NCI-H82 treated with DMSO at 0.1 percent for 48 hours (cell line): Measurements from ENCODE around the gene ZFYVE9.

ENCODE experiments used
- DNase-seq: peaks from one replicate; lab custom pipeline; 2025; ENCODE audit not compliant: unreplicated experiment; lab: John Stamatoyannopoulos, UW

The ZFYVE9 gene

GRCh38 chr1:52321061-52321460 is 179.2 kb downstream of the ZFYVE9 start:
- DNase-seq = no peak

GRCh38 chr1:52323731-52324130 is 181.8 kb downstream of the ZFYVE9 start:
- no peak for DNase-seq

- DNase-seq = no peak
Observed at GRCh38 chr1:52325786-52326185, 183.9 kb downstream of the ZFYVE9 start.

- no peak for DNase-seq
Observed at GRCh38 chr1:52328615-52329014, 186.7 kb downstream of the ZFYVE9 start.

GRCh38 chr1:52332411-52332810 is 190.5 kb downstream of the ZFYVE9 start:
- no peak for DNase-seq

GRCh38 chr1:52334906-52335528 is 193.1 kb downstream of the ZFYVE9 start:
- DNase-seq = no peak

- no peak for DNase-seq
Observed at GRCh38 chr1:52337439-52337838, 195.6 kb downstream of the ZFYVE9 start.

- DNase-seq = no peak
Observed at GRCh38 chr1:52341655-52342260, 199.9 kb downstream of the ZFYVE9 start.

- no peak for DNase-seq
Observed at GRCh38 chr1:52343979-52344378, 202.1 kb downstream of the ZFYVE9 start.

- DNase-seq = no peak
Observed at GRCh38 chr1:52345252-52345651, 203.4 kb downstream of the ZFYVE9 start.

GRCh38 chr1:52346653-52347052 is 204.8 kb downstream of the ZFYVE9 start:
- DNase-seq = peak; percentile 65

GRCh38 chr1:52348704-52349300 is 206.9 kb downstream of the ZFYVE9 start:
- DNase-seq = peak; percentile 65

- no peak for DNase-seq
Observed at GRCh38 chr1:52352690-52353089, 210.8 kb downstream of the ZFYVE9 start.

- no peak for DNase-seq
Observed at GRCh38 chr1:52355436-52355835, 213.5 kb downstream of the ZFYVE9 start.

GRCh38 chr1:52355847-52356505 is 214.1 kb downstream of the ZFYVE9 start:
- no peak for DNase-seq

GRCh38 chr1:52356818-52357355 is 215.0 kb downstream of the ZFYVE9 start:
- no peak for DNase-seq

GRCh38 chr1:52357397-52357796 is 215.5 kb downstream of the ZFYVE9 start:
- no peak for DNase-seq

GRCh38 chr1:52358851-52359497 is 217.1 kb downstream of the ZFYVE9 start:
- DNase-seq = no peak

- DNase-seq = no peak
Observed at GRCh38 chr1:52359676-52360594, 218.0 kb downstream of the ZFYVE9 start.

GRCh38 chr1:52360595-52360968 is 218.7 kb downstream of the ZFYVE9 start:
- no peak for DNase-seq
